ENCODE measurements around the gene MZB1.

The MZB1 gene, protein sequence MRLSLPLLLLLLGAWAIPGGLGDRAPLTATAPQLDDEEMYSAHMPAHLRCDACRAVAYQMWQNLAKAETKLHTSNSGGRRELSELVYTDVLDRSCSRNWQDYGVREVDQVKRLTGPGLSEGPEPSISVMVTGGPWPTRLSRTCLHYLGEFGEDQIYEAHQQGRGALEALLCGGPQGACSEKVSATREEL

DNA sequence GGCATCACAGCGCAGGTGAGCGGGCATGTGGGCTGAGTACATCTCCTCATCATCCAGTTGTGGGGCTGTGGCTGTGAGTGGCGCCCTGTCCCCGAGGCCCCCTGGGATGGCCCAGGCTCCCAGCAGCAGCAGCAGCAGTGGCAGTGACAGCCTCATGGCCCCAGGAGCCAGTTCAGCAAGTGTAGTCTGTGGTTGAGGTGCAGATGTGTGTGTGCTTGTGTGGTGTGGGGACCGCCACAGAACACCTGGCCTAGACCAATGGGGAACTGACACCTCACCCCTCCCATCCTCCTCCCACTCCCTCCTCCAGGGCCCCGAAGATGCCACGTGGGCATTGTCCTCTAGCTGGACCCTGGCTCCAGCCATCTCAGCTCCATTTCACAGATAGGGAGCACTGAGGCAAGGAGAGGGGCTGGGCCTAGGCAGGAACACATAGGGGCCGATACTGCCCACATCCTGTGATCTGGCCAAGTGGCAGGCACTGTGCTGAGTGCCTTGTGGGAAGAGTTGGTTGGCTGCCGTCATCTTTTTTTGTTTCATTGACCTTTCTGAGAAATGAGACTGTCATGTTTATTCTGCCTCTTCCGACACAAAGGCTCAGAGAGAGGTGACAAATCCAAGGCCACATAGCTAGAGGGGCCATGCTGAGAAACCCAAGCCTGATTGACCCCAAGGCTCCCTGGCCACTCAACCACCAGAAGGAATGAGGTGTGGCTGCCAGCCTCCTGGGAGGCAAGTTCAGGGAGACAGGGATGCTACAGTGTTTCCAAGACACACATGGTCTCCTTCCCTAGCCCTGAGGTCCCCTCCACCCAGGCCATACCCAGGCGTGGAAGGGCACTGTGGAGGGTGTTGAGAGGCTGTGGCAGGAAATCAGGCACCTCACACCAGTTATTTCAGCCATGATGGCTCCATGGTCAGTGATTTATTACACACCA lies at the start of gene MZB1:
Gene MZB1 (minus strand): TSS at position 213 of the 938 bp plus-strand sequence. CDS start 57 bp downstream, at position 156.
- TF ChIP-seq, protein P1, sequence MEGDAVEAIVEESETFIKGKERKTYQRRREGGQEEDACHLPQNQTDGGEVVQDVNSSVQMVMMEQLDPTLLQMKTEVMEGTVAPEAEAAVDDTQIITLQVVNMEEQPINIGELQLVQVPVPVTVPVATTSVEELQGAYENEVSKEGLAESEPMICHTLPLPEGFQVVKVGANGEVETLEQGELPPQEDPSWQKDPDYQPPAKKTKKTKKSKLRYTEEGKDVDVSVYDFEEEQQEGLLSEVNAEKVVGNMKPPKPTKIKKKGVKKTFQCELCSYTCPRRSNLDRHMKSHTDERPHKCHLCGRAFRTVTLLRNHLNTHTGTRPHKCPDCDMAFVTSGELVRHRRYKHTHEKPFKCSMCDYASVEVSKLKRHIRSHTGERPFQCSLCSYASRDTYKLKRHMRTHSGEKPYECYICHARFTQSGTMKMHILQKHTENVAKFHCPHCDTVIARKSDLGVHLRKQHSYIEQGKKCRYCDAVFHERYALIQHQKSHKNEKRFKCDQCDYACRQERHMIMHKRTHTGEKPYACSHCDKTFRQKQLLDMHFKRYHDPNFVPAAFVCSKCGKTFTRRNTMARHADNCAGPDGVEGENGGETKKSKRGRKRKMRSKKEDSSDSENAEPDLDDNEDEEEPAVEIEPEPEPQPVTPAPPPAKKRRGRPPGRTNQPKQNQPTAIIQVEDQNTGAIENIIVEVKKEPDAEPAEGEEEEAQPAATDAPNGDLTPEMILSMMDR (IDR thresholded peaks at IDR 0.05; ENCODE audit: insufficient read depth, low read length, poor library complexity, severe bottlenecking) = no peak
- H3K4me3 ChIP-seq (replicated peaks; ENCODE audit: low read depth, low read length) = peak within 1 kb of the TSS; percentile 82
- DNase-seq (ENCODE audit: extremely low read depth, insufficient read length) = peak; percentile 91
- peaks cover 6% of the 10 kb centered on the region for H3K36me3 ChIP-seq (ENCODE audit: control insufficient read depth, insufficient read depth, low read length)
- H3K27me3 ChIP-seq (replicated peaks; ENCODE audit: control insufficient read depth, insufficient read depth, low read length) = no peaks in the 10 kb centered on the region

DNA sequence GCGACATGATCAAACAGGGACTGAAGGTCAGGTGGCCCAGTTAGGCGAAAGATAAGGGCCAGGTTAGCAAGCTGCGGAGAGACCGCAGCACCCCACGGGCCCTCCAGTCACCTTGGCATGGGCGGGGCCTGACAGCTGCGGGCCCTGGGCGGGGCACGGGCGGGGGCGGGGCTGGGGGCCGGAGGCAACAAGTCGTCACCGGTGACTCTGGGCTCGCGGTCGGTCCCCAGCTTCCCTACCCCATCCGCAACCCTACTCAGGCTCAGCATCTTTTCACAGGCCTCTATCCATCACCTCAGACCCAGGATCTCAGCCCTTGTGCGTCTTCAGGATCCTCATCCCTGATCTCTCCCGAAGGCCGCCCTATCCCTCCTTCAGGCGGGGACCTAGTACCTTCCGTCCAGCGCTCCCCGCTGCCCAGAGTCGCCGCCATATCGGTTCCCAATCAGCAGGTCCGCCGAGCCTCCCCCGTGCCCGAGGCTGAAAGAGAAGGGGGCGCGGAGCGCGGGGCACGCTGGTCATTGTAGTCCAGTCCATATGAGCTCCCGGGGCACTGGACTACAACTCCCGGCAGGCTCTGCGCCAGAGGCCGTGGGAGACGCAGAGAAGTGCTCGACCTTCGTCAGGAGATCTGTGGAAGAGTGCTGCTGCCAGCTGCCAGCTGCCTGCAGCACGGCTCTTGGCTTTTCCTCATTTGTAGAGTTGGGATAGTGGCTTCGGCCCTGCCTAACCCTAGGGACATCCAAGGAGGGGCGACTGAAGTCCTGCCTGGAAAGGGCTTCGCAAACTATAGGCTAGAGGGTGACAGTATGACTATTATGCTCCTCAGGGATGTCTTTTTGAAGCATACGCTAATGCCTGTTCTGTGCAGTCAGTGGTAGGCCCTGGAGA lies 49.5 kb upstream of the MZB1 start, which contains the start of gene DNAJC18:
Gene DNAJC18 (minus strand): TSS at position 513 of the 891 bp plus-strand sequence. CDS start 80 bp downstream, at position 433.
- peak within 1 kb of the TSS; percentile 80 for H3K4me3 ChIP-seq (replicated peaks; ENCODE audit: low read depth, low read length)
- no peaks in the 10 kb centered on the region for H3K27me3 ChIP-seq (replicated peaks; ENCODE audit: control insufficient read depth, insufficient read depth, low read length)
- H3K36me3 ChIP-seq (ENCODE audit: control insufficient read depth, insufficient read depth, low read length) = no peaks in the 10 kb centered on the region
- TF ChIP-seq, protein P1 (IDR thresholded peaks at IDR 0.05; ENCODE audit: insufficient read depth, low read length, poor library complexity, severe bottlenecking) = no peak
- peak; percentile 90 for DNase-seq (ENCODE audit: extremely low read depth, insufficient read length)

DNA sequence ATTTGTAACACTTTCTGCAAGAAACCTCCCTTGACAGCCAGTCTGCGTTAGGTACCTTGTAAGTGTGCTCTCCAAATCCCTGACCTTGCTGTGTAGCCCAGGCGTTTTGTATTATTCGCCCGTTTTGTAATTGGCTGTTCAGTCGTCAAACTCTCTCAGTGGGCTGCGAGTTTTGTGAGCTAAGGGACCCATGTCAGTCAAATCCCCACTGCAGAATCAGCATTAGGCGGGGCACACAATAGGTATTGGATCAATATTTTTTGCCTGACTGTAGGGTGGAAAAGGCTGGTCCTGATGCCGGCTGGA lies 48.9 kb upstream of the MZB1 start:
- Histone ChIP-seq H3K4me3 (replicated peaks; ENCODE audit: low read depth, low read length) (peak overlapping the region; percentile 80), H3K36me3 (ENCODE audit: control insufficient read depth, insufficient read depth, low read length) (no peaks in the 10 kb centered on the region), H3K27me3 (replicated peaks; ENCODE audit: control insufficient read depth, insufficient read depth, low read length) (no peaks in the 10 kb centered on the region)
- DNase-seq (ENCODE audit: extremely low read depth, insufficient read length) = no peak
- TF ChIP-seq, protein P1 (IDR thresholded peaks at IDR 0.05; ENCODE audit: insufficient read depth, low read length, poor library complexity, severe bottlenecking) = no peak

DNA sequence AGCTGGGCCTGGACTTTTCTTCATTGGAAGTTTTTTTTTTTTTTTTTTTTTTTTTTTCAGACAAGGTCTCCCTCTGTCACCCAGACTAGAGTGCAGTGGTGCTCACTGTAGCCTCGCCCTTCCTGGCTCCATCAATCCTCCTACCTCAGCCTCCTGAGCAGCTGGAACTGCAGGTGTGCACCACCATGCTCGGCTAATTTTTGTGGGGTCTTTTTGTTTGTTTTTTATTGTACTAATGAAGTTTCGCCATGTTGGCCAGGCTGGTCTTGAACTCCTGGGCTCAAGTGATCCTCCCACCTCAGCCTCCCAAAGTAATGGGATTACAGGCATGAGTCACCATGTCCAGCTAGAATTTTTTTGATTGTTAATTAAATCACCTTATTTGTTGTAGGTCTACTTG lies 46.0 kb upstream of the MZB1 start:
- no peak overlapping the region for H3K4me3 ChIP-seq (replicated peaks; ENCODE audit: low read depth, low read length)
- H3K36me3 ChIP-seq (ENCODE audit: control insufficient read depth, insufficient read depth, low read length) = no peaks in the 10 kb centered on the region; the same call in 1 of the 2 replicates
- H3K27me3 ChIP-seq (replicated peaks; ENCODE audit: control insufficient read depth, insufficient read depth, low read length) = no peaks in the 10 kb centered on the region
- TF ChIP-seq, protein P1 (IDR thresholded peaks at IDR 0.05; ENCODE audit: insufficient read depth, low read length, poor library complexity, severe bottlenecking) = no peak
- no peak for DNase-seq (ENCODE audit: extremely low read depth, insufficient read length)

DNA sequence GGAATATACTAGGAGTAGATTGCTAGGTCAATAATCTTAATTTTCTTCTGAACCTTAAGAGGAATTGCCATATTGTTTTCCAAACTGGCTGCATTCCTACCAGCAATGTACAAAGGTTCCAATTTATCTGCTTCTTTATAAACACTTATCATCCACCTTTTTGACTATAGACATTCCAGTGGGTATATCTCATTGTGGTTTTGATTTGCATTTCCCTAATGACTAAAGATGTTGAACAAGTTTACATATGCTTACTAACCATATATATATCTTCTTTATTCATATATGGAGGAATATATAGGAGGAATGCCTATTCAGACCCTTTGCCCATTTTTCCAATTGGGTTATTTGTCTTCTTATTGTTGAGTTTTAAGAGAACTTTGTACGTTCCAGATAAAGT lies 42.0 kb upstream of the MZB1 start:
- Histone ChIP-seq H3K27me3 (replicated peaks; ENCODE audit: control insufficient read depth, insufficient read depth, low read length) (no peaks in the 10 kb centered on the region), H3K36me3 (ENCODE audit: control insufficient read depth, insufficient read depth, low read length) (peaks cover 3% of the 10 kb centered on the region), H3K4me3 (replicated peaks; ENCODE audit: low read depth, low read length) (no peak overlapping the region)
- DNase-seq (ENCODE audit: extremely low read depth, insufficient read length) = no peak
- TF ChIP-seq, protein P1 (IDR thresholded peaks at IDR 0.05; ENCODE audit: insufficient read depth, low read length, poor library complexity, severe bottlenecking) = no peak
